Measurements from ENCODE around the gene OTP. TPM values are rescaled to one million over a fixed set of nuclear protein-coding genes. Genes with fewer than 3 reads are reported as not detected.

OTP gene
- polyA plus RNA-seq, 1 donor: not detected

- DNase-seq: no peak
Observed at GRCh38 chr5:77640589-77641396, 2.3 kb upstream of the OTP start.

- no peak for DNase-seq
Observed at GRCh38 chr5:77638763-77639671, 504 bp upstream of the OTP start.

GRCh38 chr5:77637170-77637997 is 1.1 kb downstream of the OTP start:
- DNase-seq: no peak

- no peak for DNase-seq
Observed at GRCh38 chr5:77636641-77637169, 1.8 kb downstream of the OTP start.

GRCh38 chr5:77635917-77636640 is 2.4 kb downstream of the OTP start:
- no peak for DNase-seq

- no peak for DNase-seq
Observed at GRCh38 chr5:77635067-77635916, 3.2 kb downstream of the OTP start.

GRCh38 chr5:77633709-77634108 is 4.8 kb downstream of the OTP start:
- DNase-seq: no peak

GRCh38 chr5:77633207-77633675 is 5.3 kb downstream of the OTP start:
- no peak for DNase-seq

- DNase-seq: no peak
Observed at GRCh38 chr5:77632526-77633206, 5.8 kb downstream of the OTP start.

GRCh38 chr5:77630114-77630680 is 8.3 kb downstream of the OTP start:
- no peak for DNase-seq

- DNase-seq: no peak
Observed at GRCh38 chr5:77629509-77630113, 8.9 kb downstream of the OTP start.

GRCh38 chr5:77628840-77629508 is 9.5 kb downstream of the OTP start:
- no peak for DNase-seq

- no peak for DNase-seq
Observed at GRCh38 chr5:77627869-77628674, 10.4 kb downstream of the OTP start.

GRCh38 chr5:77623203-77623740 is 15.2 kb downstream of the OTP start:
- no peak for DNase-seq

GRCh38 chr5:77621440-77621839 is 17.1 kb downstream of the OTP start:
- DNase-seq: no peak

GRCh38 chr5:77620405-77620804 is 18.1 kb downstream of the OTP start:
- no peak for DNase-seq

- DNase-seq: no peak
Observed at GRCh38 chr5:77616920-77617319, 21.6 kb downstream of the OTP start.

All from left kidney (tissue), 2 donors.